Measurements from ENCODE around the gene ZNF90. TPM values are rescaled to one million over a fixed set of nuclear protein-coding genes. Genes with fewer than 3 reads are reported as not detected.

ZNF90 gene
- total and polyA plus RNA-seq, 7 donors = 0.10 to 0.45 (median 0.26) TPM; not detected in 1

- Histone ChIP-seq H3K4me1 (no peaks in the 10 kb centered on the region), H3K27ac (no peak overlapping the region), H3K9me3 (no peaks in the 10 kb centered on the region), H3K4me3 (no peak overlapping the region), H3K27me3 (ENCODE audit: insufficient read depth in 3 of 3, low read length in 2 of 3) (no peaks in the 10 kb centered on the region), H3K36me3 (ENCODE audit: insufficient read depth in 1 of 2, low read depth in 1 of 2) (no peaks in the 10 kb centered on the region)
- intact Hi-C loops (cut with DNase I) = no loop called here
- ATAC-seq (no peak), DNase-seq (no peak)
- WGBS, 3 donors = 91 to 97% (median 94%) methylated on average over 1 of the region's 1 CpG
- no peak for TF ChIP-seq CTCF (IDR thresholded peaks at IDR 0.05)
Observed at GRCh38 chr19:20164456-20164855, 86.7 kb downstream of the ZNF90 start.

GRCh38 chr19:20165971-20166592 lies 88.3 kb downstream of the ZNF90 start:
- intact Hi-C loops (cut with DNase I) = no loop called here
- no peak for TF ChIP-seq CTCF (IDR thresholded peaks at IDR 0.05)
- 88 to 92% (median 90%) methylated on average over 7 of the region's 7 CpGs for whole genome bisulfite sequencing, 3 donors

GRCh38 chr19:20167020-20167644 lies 89.3 kb downstream of the ZNF90 start, which contains the start of gene ZNF486:
Gene ZNF486 (plus strand): TSS chr19:20167214. CDS start chr19:20167331, 117 bp downstream.
- no peaks in the 10 kb centered on the region for H3K4me1 ChIP-seq
- ATAC-seq = peak; percentile 54 to 92 (median 80)
- intact Hi-C loops (cut with DNase I) = no loop called here
- no peak for TF ChIP-seq CTCF (IDR thresholded peaks at IDR 0.05)
- no peaks in the 10 kb centered on the region for H3K27me3 ChIP-seq (ENCODE audit: insufficient read depth in 3 of 3, low read length in 2 of 3)
- no peaks in the 10 kb centered on the region for H3K36me3 ChIP-seq (ENCODE audit: insufficient read depth in 1 of 2, low read depth in 1 of 2)
- no peaks in the 10 kb centered on the region for H3K9me3 ChIP-seq
- H3K4me3 ChIP-seq = peak within 1 kb of the TSS; percentile 64
- peak; percentile 94 to 95 for DNase-seq
- peak within 1 kb of the TSS; percentile 38 for H3K27ac ChIP-seq
- WGBS, 3 donors = 0 to 1% (median 0%) methylated on average over 24 to 25 of the region's 25 CpGs

More at GRCh38 chr19:20165971-20166592, 88.3 kb downstream of the ZNF90 start:
- H3K27ac ChIP-seq = no peak overlapping the region
- DNase-seq = no peak
- ATAC-seq = no peak
- H3K4me3 ChIP-seq = no peak overlapping the region
- no peaks in the 10 kb centered on the region for H3K4me1 ChIP-seq
- H3K9me3 ChIP-seq = no peaks in the 10 kb centered on the region
- no peaks in the 10 kb centered on the region for H3K36me3 ChIP-seq (ENCODE audit: insufficient read depth in 1 of 2, low read depth in 1 of 2)
- no peaks in the 10 kb centered on the region for H3K27me3 ChIP-seq (ENCODE audit: insufficient read depth in 3 of 3, low read length in 2 of 3)

GRCh38 chr19:20167651-20168122 lies 89.9 kb downstream of the ZNF90 start:
- DNase-seq (no peak), ATAC-seq (no peak)
- no peaks in the 10 kb centered on the region for H3K27me3 ChIP-seq (ENCODE audit: insufficient read depth in 3 of 3, low read length in 2 of 3)
- no peaks in the 10 kb centered on the region for H3K4me1 ChIP-seq
- no peak for TF ChIP-seq CTCF (IDR thresholded peaks at IDR 0.05)
- 7 to 8% (median 7%) methylated on average over 22 of the region's 22 CpGs for WGBS, 3 donors
- peak overlapping the region; percentile 64 for H3K4me3 ChIP-seq
- intact Hi-C loops (cut with DNase I) = no loop called here
- peak overlapping the region; percentile 38 for H3K27ac ChIP-seq
- H3K9me3 ChIP-seq = no peaks in the 10 kb centered on the region
- H3K36me3 ChIP-seq (ENCODE audit: insufficient read depth in 1 of 2, low read depth in 1 of 2) = no peaks in the 10 kb centered on the region

Other genes starting within 250 kb of the ZNF90 start
- gene ZNF253, start 212.1 kb upstream of the ZNF90 start, total RNA-seq = 10 to 100 TPM in 1 of 4 donors, 1 to 10 TPM in 3; 4.5 to 10.9 (median 6.5) TPM
- 10 to 100 TPM in 1 of 3 donors, 1 to 10 TPM in 2; 1.5 to 13.5 (median 4.2) TPM for gene ZNF253, start 212.1 kb upstream of the ZNF90 start, polyA plus RNA-seq
- gene ZNF93, start 177.1 kb upstream of the ZNF90 start, total RNA-seq = 1 to 10 TPM in 3 of 4 donors, under 1 TPM in 1; 0.69 to 2.3 (median 1.8) TPM
- gene ZNF93, start 177.1 kb upstream of the ZNF90 start, polyA plus RNA-seq = 1 to 10 TPM in 1 of 3 donors, under 1 TPM in 2; 0.69 to 2.1 (median 0.94) TPM
- 1 to 10 TPM in 1 of 4 donors, under 1 TPM in 3; 0.20 to 1.2 (median 0.77) TPM for gene ZNF682, start 38.5 kb upstream of the ZNF90 start, total RNA-seq
- gene ZNF682, start 38.5 kb upstream of the ZNF90 start, polyA plus RNA-seq = 1 to 10 TPM in 1 of 3 donors, under 1 TPM in 2; 0.08 to 1.9 (median 0.78) TPM
- gene ZNF486, start 89.2 kb downstream of the ZNF90 start, total RNA-seq = 1 to 10 TPM in 1 of 4 donors, under 1 TPM in 3; 0.50 to 1.2 (median 0.75) TPM
- gene ZNF486, start 89.2 kb downstream of the ZNF90 start, polyA plus RNA-seq = under 1 TPM; 0.17 to 0.57 (median 0.49) TPM